Lung microvascular endothelial cell (primary cell): Measurements from ENCODE around the gene CSNK1G2. TPM values are rescaled to one million over a fixed set of nuclear protein-coding genes. Genes with fewer than 3 reads are reported as not detected.

Experiments used
- DNase-seq, 2 donors: peaks; one replicate each; pipeline versions ENCODE4 v3.0.0 to v3.0.0-alpha.2; 2010; ENCODE audit warnings: low read depth in 2 of 2
- total RNA-seq: library from RNA; depleted of rRNA; stranded (reverse); fragments of >200 nt; gene quantifications from 2 replicates; pipeline ENCODE4 v1.2.1, GENCODE V29; 2014

Gene CSNK1G2
- total RNA-seq, 1 donor from 2014 or later, result 56.5 TPM

DNA sequence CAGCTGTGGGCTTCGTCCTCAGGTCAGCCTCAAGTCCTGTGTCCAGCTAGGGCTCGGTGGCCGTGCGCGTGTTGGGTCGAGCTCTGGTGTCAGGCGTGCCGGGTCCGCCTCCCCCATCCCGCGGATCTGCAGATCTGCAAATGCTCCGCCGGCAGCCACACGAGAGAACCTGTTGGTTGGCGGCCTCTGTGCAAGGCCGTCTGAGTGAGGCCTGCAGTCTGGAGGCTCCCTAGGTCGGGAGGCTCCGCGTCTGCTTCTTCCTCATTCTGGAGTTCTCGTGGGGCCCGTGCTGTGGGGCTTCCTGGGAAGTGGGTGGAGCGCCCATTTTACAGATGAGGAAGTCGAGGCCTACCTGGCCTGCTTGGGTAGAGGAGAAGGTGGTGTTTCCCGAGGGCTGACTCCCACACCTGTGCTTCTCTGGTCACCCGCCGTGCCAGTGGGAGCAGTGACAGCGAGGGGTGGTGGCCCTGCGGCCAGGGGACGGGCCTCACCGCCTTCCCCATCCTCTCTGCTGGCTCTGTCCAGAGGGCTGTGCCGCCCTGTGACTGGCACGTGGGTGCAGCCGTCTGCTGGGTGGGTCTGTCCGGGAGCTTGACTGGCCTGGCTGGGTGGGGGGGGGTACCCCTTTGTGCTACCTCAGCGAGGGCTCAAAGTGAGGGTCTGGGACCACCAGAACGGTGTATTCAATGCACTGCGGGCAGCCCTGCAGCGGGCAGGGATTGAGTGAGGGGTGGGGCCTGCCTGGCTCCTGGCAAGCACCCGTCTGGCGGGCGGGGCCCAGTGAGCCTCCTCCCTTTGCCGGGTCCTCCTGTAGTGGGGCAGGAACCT, 3.3 kb downstream of the CSNK1G2 start:
- DNase-seq, result no peak

DNA sequence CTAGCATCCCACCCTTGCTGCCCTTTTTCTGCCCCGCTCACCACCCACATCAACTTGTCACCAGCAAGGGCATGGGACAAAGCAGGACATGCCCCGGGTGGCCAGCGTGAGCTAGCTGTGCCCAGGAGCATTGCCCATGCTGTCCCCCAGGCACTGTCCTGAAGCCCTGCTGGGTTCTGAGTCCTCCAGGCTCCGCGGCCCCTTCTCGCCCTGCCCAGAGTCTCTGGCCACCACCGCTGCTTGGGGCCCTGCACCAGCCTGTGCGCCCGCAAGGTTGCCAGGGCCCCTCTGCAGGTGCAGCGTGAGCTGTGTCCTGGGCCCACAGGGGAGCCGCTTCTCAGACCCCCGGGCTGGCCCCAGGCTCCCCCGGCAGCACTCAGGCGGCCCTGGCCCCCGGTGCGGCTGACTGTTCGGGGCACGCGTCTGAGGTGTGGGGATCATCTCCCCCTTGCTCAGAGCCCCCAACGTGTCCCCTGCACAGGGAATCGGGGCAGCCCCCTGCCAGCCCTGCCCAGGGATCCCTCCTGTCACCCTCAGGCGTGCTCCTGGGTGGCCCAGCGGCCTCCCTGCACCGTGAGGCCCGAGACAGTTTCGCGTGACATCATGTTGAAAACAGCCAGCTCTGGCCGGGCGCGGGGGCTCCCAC, 4.1 kb downstream of the CSNK1G2 start:
- DNase-seq, result no peak

GRCh38 chr19:1945899-1946298, 4.9 kb downstream of the CSNK1G2 start:
- peak; percentile 23 to 65 for DNase-seq

DNA sequence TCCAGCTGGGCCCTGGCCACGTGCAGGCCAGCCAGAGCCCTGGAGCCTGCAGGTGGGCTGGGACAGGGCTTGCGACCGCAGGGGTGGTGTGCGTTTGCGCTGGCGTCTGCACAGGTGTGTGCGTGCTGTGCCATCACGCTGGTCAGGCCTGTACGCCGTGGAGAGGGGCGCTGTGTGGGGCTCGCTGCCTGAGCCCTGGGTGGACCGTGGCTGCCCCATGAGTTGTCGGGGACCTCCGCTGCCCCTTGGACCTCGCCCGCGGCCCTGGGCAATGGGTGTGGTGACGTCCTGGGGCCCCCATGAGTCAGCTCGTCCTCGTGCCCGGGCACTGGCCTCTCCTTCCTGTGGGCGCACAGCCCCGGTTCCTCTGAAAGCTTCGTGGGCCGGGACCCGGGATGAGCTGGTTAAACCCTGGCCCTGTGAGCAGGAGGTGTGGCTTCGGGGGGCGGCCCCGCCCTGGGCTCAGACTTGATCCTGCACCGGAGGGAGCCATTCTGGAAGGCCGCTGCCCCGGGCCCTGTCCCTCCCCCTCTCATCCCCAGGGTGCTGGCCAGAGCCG, 6.8 kb downstream of the CSNK1G2 start:
- no peak for DNase-seq

DNA sequence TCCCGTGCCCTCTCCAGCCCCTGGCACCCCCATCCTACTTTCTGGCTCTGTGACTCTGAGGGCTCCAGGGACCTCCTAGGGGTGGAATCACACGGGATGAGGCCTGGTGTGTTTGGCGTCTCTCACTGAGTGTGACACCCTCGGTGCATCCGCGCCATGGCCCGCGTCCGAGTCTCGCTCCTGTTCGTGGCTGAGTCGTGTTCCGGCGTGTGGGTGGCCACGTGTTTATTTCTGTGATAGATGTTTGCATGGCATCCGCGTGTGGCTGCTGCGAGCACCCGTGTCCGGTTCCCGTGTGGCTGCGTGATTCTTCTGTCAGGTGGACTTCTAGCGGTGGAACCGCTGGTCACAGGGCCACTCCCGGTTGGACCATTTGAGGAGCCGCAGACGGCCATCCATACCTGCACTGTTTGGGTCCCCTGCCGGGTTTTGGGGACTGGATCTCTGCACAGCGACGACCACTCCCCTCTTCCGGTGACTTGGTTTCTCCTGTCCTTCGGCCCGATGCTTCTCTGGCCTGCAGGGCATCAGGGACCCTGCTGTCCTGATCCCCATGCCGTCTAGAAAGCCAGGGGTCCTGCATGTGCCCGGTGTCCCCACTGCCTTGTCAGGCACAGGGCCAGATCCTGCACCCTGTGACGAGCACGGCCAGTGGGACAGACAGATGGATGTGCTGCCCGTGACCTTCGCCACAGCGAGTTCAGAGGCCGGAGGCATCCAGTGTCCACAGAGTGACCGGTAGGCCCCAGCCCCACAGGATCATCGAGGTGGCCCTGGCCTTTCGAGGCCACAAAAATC, 8.5 kb downstream of the CSNK1G2 start:
- DNase-seq, result no peak

DNA sequence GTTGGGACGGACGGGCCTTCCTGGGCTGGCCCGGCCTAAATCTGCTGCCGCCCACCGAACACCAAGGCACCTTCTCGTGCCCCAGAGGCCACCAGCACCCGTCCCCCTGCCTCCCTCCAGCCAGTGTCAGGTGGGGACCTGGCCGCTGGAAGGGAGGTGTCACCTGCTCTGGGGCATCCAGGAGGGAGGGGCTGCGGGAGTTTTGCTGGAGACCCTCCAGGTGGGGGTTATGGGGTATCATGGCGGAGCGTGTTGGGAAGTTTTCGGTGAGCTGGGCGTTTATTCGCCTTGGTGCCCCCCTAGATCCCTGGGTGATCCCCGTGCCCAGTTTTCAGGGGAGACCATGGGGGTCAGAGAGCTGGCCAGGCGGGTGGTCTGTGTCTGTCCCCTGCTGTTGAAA, 9.7 kb downstream of the CSNK1G2 start:
- DNase-seq, result no peak

GRCh38 chr19:1952635-1953034, 11.7 kb downstream of the CSNK1G2 start:
- no peak for DNase-seq

DNA sequence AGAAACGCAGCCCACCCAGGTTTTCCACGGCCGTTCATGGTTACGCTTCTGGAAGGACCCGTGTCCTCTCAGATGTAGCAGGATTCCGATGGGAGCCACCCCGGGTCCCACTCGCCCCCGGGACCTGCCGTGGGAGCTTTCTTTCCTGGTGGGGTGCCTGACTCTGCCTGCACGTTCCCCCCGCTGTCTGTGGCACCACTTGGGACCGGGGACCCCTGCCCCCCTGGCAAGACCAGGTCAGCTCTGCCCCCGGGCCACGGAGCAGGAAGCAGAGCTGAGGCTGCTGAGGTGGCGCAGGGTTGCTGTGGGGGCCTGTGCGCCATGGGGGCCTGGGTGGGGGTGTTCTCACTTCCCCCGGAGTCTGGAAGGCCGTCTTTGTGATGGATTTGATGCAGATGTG, 12.1 kb downstream of the CSNK1G2 start:
- DNase-seq, result no peak

- no peak for DNase-seq
These were observed 12.6 kb downstream of the CSNK1G2 start for GRCh38 chr19:1953441-1954094.

DNA sequence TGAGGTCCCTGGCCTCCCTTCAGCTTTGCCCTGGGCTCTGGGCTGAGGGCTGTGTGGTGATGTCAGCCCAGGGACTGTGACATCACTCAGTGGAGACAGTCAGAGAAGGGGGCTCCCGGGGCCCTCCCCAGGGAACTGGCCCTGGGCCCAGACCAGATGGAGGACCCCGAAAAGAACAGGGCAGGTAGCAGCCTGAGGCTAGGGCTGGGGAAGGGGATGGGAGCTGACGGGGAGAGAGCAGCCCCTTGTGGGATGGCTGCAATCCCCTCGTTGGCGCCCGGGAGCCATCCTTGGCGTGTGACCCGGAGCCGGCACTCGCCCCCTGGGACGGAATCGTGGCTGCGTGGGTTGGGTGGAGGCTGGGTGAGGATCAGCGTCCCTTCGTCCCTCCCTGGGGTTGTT, 13.6 kb downstream of the CSNK1G2 start:
- no peak for DNase-seq

- DNase-seq, result no peak
These were observed 14.5 kb downstream of the CSNK1G2 start for GRCh38 chr19:1955171-1956121.

GRCh38 chr19:1956122-1956494, 15.1 kb downstream of the CSNK1G2 start:
- no peak for DNase-seq

GRCh38 chr19:1956868-1957492, 16.0 kb downstream of the CSNK1G2 start:
- DNase-seq, result no peak

DNA sequence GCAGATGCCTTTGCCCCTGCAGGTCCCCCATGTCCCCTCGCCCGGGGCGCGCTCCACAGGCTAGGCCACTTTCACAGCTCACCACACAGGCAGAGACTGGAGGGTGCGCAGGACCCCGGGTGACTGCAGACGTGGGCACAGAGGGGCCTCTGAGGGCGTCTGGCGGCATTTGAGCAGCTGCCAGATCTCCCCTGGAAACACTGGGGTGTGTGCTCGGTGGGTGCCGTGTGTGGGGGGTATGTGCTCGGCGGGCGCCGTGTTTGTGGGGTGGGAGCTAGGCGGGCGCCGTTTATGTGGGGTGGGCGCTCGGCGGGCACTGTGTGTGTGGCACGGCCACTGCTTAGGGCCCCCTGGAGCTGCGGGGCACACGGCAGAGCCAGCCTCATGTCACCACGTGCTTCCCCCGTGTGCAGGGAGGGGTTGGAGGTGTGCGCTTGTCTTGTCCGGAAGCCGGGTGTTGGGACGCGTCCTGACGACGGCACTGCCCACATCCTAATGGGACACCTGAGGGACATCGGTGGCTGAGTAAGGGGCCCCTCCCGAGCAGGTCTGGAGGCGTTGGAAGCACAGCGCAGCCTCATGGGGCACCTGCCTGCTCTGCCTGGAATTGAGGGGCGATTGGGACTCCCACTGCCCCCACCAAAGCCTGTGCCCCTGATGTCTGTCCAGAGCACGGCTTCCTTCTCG, 16.7 kb downstream of the CSNK1G2 start:
- no peak for DNase-seq

- no peak for DNase-seq
These were observed 19.1 kb downstream of the CSNK1G2 start for GRCh38 chr19:1959928-1960589.

- DNase-seq, result no peak
These were observed 20.3 kb downstream of the CSNK1G2 start for GRCh38 chr19:1961000-1961883.

GRCh38 chr19:1962674-1963073, 21.7 kb downstream of the CSNK1G2 start:
- DNase-seq, result no peak
